GM21447 (cell line): ENCODE data around the gene SMIM1.

Source experiments
- ATAC-seq: cut with Tn5 transposase; IDR thresholded peaks from one replicate; pipeline ENCODE4 v1.9.1; 2021; ENCODE audit not compliant: unreplicated experiment

Gene SMIM1

GRCh38 chr1:3775490-3776230 is 3.1 kb downstream of the SMIM1 start:
- ATAC-seq = no peak

- no peak for ATAC-seq
Observed at GRCh38 chr1:3776231-3776961, 3.8 kb downstream of the SMIM1 start.

GRCh38 chr1:3777078-3777547 is 4.6 kb downstream of the SMIM1 start:
- no peak for ATAC-seq

- no peak for ATAC-seq
Observed at GRCh38 chr1:3777647-3778589, 5.4 kb downstream of the SMIM1 start.

- no peak for ATAC-seq
Observed at GRCh38 chr1:3778590-3779264, 6.2 kb downstream of the SMIM1 start.

- no peak for ATAC-seq
Observed at GRCh38 chr1:3779265-3779911, 6.8 kb downstream of the SMIM1 start.

GRCh38 chr1:3779912-3780416 is 7.4 kb downstream of the SMIM1 start:
- ATAC-seq = no peak

GRCh38 chr1:3780901-3781300 is 8.4 kb downstream of the SMIM1 start:
- ATAC-seq = no peak

GRCh38 chr1:3783651-3784474 is 11.3 kb downstream of the SMIM1 start:
- ATAC-seq = no peak

GRCh38 chr1:3785045-3785444 is 12.5 kb downstream of the SMIM1 start:
- ATAC-seq = no peak

- ATAC-seq = no peak
Observed at GRCh38 chr1:3785456-3786157, 13.1 kb downstream of the SMIM1 start.

GRCh38 chr1:3786468-3787348 is 14.2 kb downstream of the SMIM1 start:
- ATAC-seq = no peak

GRCh38 chr1:3787349-3787715 is 14.8 kb downstream of the SMIM1 start:
- ATAC-seq = no peak

GRCh38 chr1:3787745-3788605 is 15.4 kb downstream of the SMIM1 start:
- no peak for ATAC-seq

GRCh38 chr1:3788756-3789420 is 16.3 kb downstream of the SMIM1 start:
- ATAC-seq = no peak
